HepG2 (cell line): ENCODE measurements around the gene KIF9. TPM values are rescaled to one million over a fixed set of nuclear protein-coding genes. Genes with fewer than 3 reads are reported as not detected.

Experiments
- ARID2 ChIP-seq: sonication (generic); formaldehyde crosslinking; IDR thresholded peaks from 2 replicates; pipeline ENCODE4 v1.8.1; 2022; ENCODE audit warnings: mild to moderate bottlenecking, missing genetic modification reagents, borderline replicate concordance
- CENPT ChIP-seq: sonication (generic); formaldehyde crosslinking; IDR thresholded peaks from 2 replicates; pipeline ENCODE4 v1.8.0; 2022; ENCODE audit warnings: low read depth, mild to moderate bottlenecking, moderate library complexity, missing genetic modification reagents
- FOXK1 ChIP-seq: sonication (generic); formaldehyde crosslinking; IDR thresholded peaks from 2 replicates; pipeline ENCODE4 v1.4.0; 2020; ENCODE audit warnings: low read depth, missing genetic modification reagents, borderline replicate concordance
- GATA4 ChIP-seq: sonication (generic); IDR thresholded peaks from 2 replicates; pipeline ENCODE4 v1.6.1; 2016; ENCODE audit warnings: antibody characterized with exemption, low read depth, borderline replicate concordance
- GTF2F1 ChIP-seq: fragments of 150-350 bp; IDR thresholded peaks from 2 replicates; pipeline ENCODE4 v1.6.1; 2014; ENCODE audit warnings: low read length
- HOXD1 ChIP-seq: sonication (generic); formaldehyde crosslinking; IDR thresholded peaks from 2 replicates; pipeline ENCODE4 v1.5.0; 2020; ENCODE audit warnings: missing genetic modification reagents
- IRX3 ChIP-seq: sonication (generic); formaldehyde crosslinking; IDR thresholded peaks from 2 replicates; pipeline ENCODE4 v1.8.1; 2023; ENCODE audit warnings: mild to moderate bottlenecking, low read depth, missing genetic modification reagents, borderline replicate concordance
- JARID2 ChIP-seq: sonication (generic); formaldehyde crosslinking; IDR thresholded peaks from 2 replicates; pipeline ENCODE4 v1.8.1; 2023; ENCODE audit warnings: missing genetic modification reagents, inconsistent platforms; ENCODE audit not compliant: insufficient replicate concordance
- JDP2 ChIP-seq: sonication (generic); formaldehyde crosslinking; IDR thresholded peaks from 2 replicates; pipeline ENCODE4 v1.8.1; 2022; ENCODE audit warnings: missing genetic modification reagents, borderline replicate concordance
- MAF1 ChIP-seq: sonication (generic); formaldehyde crosslinking; IDR thresholded peaks from 2 replicates; pipeline ENCODE4 v1.5.0; 2020; ENCODE audit warnings: missing genetic modification reagents, borderline replicate concordance
- SAFB2 ChIP-seq: sonication (generic); formaldehyde crosslinking; IDR thresholded peaks from 2 replicates; pipeline ENCODE4 v1.5.1; 2020; ENCODE audit warnings: missing genetic modification reagents, low read depth, mild to moderate bottlenecking, borderline replicate concordance
- SUZ12 ChIP-seq: fragments of 150-350 bp; IDR thresholded peaks from 2 replicates; pipeline ENCODE4 v1.6.1; 2014; ENCODE audit warnings: low read depth, low read length
- ZNF17 ChIP-seq: sonication (generic); formaldehyde crosslinking; IDR thresholded peaks from 2 replicates; pipeline ENCODE4 v1.5.0; 2020; ENCODE audit warnings: mild to moderate bottlenecking, missing genetic modification reagents
- ZNF282 ChIP-seq: fragments of 450-650 bp; IDR thresholded peaks from 2 replicates; pipeline ENCODE4 v1.6.1; 2018; ENCODE audit not compliant: partially characterized antibody
- ZNF441 ChIP-seq: sonication (generic); formaldehyde crosslinking; IDR thresholded peaks from 2 replicates; pipeline ENCODE4 v1.7.0; 2021; ENCODE audit warnings: missing genetic modification reagents, borderline replicate concordance
- ZNF563 ChIP-seq: sonication (generic); formaldehyde crosslinking; IDR thresholded peaks from 2 replicates; pipeline ENCODE4 v1.8.0; 2022; ENCODE audit warnings: mild to moderate bottlenecking, moderate library complexity, missing genetic modification reagents
- ZNF569 ChIP-seq: sonication (generic); formaldehyde crosslinking; IDR thresholded peaks from 2 replicates; pipeline ENCODE4 v1.5.0; 2020; ENCODE audit warnings: mild to moderate bottlenecking, missing genetic modification reagents, moderate library complexity, borderline replicate concordance
- ZNF619 ChIP-seq: sonication (generic); formaldehyde crosslinking; IDR thresholded peaks from 2 replicates; pipeline ENCODE4 v1.4.0; 2020; ENCODE audit warnings: mild to moderate bottlenecking, missing genetic modification reagents
- ZNF709 ChIP-seq: sonication (generic); formaldehyde crosslinking; IDR thresholded peaks from 2 replicates; pipeline ENCODE4 v1.5.0; 2020; ENCODE audit warnings: mild to moderate bottlenecking, missing genetic modification reagents
- ZNF850 ChIP-seq: sonication (generic); formaldehyde crosslinking; conservative IDR thresholded peaks from 2 replicates; pipeline ENCODE4 v1.9.0; 2021; ENCODE audit warnings: mild to moderate bottlenecking, missing genetic modification reagents
- polyA plus RNA-seq, 8 experiments: library from polyadenylated mRNA; depleted of rRNA in 3 of 8; stranded (reverse) in 7 of 8; unstranded in 1 of 8; fragments of >200 nt; fragmentation: Illumina TruSeq in 4 of 8; extraction: Trizol in 4 of 8; gene quantifications; 2 replicates each; pipeline versions ENCODE4 v1.2.1 to v1.2.3, GENCODE V29; 2011 to 2016; ENCODE audit warnings: low read depth in 4 of 8, missing spikeins in 1 of 8, mixed read lengths in 1 of 8; ENCODE audit not compliant: insufficient read depth in 1 of 8
- total RNA-seq, 5 experiments: library from RNA; depleted of rRNA; stranded (reverse); fragments of >200 nt; fragmentation: Illumina TruSeq; extraction: Trizol; gene quantifications; 2 replicates each; pipeline ENCODE4 v1.2.3, GENCODE V29; 2016; ENCODE audit warnings: low read depth in 1 of 5
- TF ChIP-seq, protein P1 (sequence below): IDR thresholded peaks from 2 replicates; pipeline ENCODE4 v1.4.0; 2020; ENCODE audit warnings: mild to moderate bottlenecking, missing genetic modification reagents
- TF ChIP-seq, protein P2 (sequence below): sonication (generic); formaldehyde crosslinking; IDR thresholded peaks from 2 replicates; pipeline ENCODE4 v1.8.1; 2022; ENCODE audit warnings: mild to moderate bottlenecking, missing genetic modification reagents
- TF ChIP-seq, protein P3 (sequence below): sonication (generic); formaldehyde crosslinking; IDR thresholded peaks from 2 replicates; pipeline ENCODE4 v1.4.0; 2020; ENCODE audit warnings: low read depth, mild to moderate bottlenecking, missing genetic modification reagents

KIF9 gene
- total and polyA plus RNA-seq, 2 of the 13 experiments (the other 11 are each of a cell fraction or from before 2014, with no cell fraction given), result 5.1 to 16.9 TPM

GRCh38 chr3:47282424-47283192 lies at the start of gene KIF9, which contains the start of gene KLHL18 (continued):
- TF ChIP-seq CENPT (CRISPR knock-in tag), result no peak
- TF ChIP-seq ZNF709 (CRISPR knock-in tag), result peak; percentile 65; the same call in 1 of the 2 replicates
- TF ChIP-seq, protein P1, sequence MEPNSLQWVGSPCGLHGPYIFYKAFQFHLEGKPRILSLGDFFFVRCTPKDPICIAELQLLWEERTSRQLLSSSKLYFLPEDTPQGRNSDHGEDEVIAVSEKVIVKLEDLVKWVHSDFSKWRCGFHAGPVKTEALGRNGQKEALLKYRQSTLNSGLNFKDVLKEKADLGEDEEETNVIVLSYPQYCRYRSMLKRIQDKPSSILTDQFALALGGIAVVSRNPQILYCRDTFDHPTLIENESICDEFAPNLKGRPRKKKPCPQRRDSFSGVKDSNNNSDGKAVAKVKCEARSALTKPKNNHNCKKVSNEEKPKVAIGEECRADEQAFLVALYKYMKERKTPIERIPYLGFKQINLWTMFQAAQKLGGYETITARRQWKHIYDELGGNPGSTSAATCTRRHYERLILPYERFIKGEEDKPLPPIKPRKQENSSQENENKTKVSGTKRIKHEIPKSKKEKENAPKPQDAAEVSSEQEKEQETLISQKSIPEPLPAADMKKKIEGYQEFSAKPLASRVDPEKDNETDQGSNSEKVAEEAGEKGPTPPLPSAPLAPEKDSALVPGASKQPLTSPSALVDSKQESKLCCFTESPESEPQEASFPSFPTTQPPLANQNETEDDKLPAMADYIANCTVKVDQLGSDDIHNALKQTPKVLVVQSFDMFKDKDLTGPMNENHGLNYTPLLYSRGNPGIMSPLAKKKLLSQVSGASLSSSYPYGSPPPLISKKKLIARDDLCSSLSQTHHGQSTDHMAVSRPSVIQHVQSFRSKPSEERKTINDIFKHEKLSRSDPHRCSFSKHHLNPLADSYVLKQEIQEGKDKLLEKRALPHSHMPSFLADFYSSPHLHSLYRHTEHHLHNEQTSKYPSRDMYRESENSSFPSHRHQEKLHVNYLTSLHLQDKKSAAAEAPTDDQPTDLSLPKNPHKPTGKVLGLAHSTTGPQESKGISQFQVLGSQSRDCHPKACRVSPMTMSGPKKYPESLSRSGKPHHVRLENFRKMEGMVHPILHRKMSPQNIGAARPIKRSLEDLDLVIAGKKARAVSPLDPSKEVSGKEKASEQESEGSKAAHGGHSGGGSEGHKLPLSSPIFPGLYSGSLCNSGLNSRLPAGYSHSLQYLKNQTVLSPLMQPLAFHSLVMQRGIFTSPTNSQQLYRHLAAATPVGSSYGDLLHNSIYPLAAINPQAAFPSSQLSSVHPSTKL, result peak; percentile 61
- TF ChIP-seq GATA4, result no peak
- no peak for TF ChIP-seq HOXD1
- TF ChIP-seq SAFB2 (CRISPR knock-in tag), result 0 out of 2 replicates have a peak, but pooled peaks have one; percentile 50
- TF ChIP-seq JARID2 (CRISPR knock-in tag), result no peak
- peak; percentile 79 for TF ChIP-seq FOXK1
- TF ChIP-seq ZNF17 (CRISPR knock-in tag), result no peak
- TF ChIP-seq ZNF619 (CRISPR knock-in tag), result no peak; the same call in 1 of the 2 replicates
- TF ChIP-seq, protein P2, sequence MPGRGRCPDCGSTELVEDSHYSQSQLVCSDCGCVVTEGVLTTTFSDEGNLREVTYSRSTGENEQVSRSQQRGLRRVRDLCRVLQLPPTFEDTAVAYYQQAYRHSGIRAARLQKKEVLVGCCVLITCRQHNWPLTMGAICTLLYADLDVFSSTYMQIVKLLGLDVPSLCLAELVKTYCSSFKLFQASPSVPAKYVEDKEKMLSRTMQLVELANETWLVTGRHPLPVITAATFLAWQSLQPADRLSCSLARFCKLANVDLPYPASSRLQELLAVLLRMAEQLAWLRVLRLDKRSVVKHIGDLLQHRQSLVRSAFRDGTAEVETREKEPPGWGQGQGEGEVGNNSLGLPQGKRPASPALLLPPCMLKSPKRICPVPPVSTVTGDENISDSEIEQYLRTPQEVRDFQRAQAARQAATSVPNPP, result peak; percentile 95; the same call in 1 of the 2 replicates
- no peak for TF ChIP-seq ZNF282
- no peak for TF ChIP-seq SUZ12
- no peak for TF ChIP-seq ZNF569
- no peak for TF ChIP-seq ZNF563 (CRISPR knock-in tag)
- TF ChIP-seq MAF1 (CRISPR knock-in tag), result 0 out of 2 replicates have a peak, but pooled peaks have one; percentile 71
- TF ChIP-seq, protein P3, sequence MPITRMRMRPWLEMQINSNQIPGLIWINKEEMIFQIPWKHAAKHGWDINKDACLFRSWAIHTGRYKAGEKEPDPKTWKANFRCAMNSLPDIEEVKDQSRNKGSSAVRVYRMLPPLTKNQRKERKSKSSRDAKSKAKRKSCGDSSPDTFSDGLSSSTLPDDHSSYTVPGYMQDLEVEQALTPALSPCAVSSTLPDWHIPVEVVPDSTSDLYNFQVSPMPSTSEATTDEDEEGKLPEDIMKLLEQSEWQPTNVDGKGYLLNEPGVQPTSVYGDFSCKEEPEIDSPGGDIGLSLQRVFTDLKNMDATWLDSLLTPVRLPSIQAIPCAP (CRISPR knock-in tag), result 0 out of 2 replicates have a peak, but pooled peaks have one; percentile 67
- TF ChIP-seq GTF2F1, result 0 out of 2 replicates have a peak, but pooled peaks have one; percentile 16
- peak; percentile 73; the same call in 1 of the 2 replicates for TF ChIP-seq ZNF441 (CRISPR knock-in tag)
- TF ChIP-seq ZNF850, result no peak
- no peak for TF ChIP-seq JDP2 (CRISPR knock-in tag)
- peak; percentile 83; the same call in 1 of the 2 replicates for TF ChIP-seq ARID2
- TF ChIP-seq IRX3 (CRISPR knock-in tag), result peak; percentile 68; the same call in 1 of the 2 replicates
